Activated CD8-positive, alpha-beta memory T cell treated with anti-CD3 and anti-CD28 coated beads for 1 hour (primary cell): ENCODE measurements around the gene ARFGEF2.
"Not testable (repeated sequence)": the region's sequence is repeated elsewhere in the genome, so short reads cannot be mapped to it uniquely, and the experiment has no call there.

ENCODE experiments used
- DNase-seq, 2 donors: peaks; one replicate each; pipeline ENCODE4 v3.0.0-alpha.2; 2020; ENCODE audit warnings: low read depth in 1 of 2; ENCODE audit errors: extremely low read depth in 1 of 2

The ARFGEF2 gene

GRCh38 chr20:48984575-48985219 lies 63.2 kb downstream of the ARFGEF2 start:
- DNase-seq, result no peak

GRCh38 chr20:48986899-48987298 lies 65.4 kb downstream of the ARFGEF2 start:
- no peak for DNase-seq

GRCh38 chr20:48990467-48990866 lies 69.0 kb downstream of the ARFGEF2 start:
- no peak for DNase-seq

DNA sequence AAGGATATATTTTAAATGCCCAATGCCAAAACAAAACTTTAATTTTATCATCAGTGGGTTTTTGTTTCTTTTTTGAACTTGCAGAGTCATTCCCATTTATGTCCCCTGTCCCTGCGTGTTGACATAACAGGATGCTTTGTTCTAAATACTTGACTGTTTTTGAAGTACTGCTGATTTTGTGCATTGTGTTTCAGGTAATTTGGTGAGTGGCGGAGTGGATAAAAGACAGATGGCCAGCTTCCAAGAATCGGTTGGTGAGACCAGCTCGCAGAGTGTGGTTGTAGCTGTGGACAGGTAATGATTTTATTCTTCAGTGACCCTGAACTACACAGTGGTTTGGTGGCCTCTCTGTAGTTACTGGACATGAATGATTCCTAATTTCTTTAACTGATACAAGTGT lies 74.1 kb downstream of the ARFGEF2 start:
- DNase-seq, result no peak

- DNase-seq, result no peak
Observed at GRCh38 chr20:48999890-49000870, 78.7 kb downstream of the ARFGEF2 start.

DNA sequence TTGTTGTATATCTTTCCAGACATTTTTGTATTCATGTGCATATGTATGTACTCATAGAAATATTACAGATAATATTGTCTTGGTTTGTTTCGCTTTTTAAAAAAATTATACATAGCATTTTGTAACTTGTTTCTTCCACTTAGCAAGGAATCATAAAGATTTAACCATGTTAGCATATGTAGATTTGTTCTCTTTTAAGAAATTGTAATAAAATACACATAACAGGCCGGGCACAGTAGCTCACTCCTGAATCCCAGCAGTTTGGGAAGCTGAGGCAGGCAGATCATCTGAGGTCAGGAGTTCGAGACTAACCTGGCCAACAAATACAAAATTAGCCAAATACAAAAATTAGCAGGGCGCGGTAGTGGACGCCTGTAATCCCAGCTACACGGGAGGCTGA lies 80.2 kb downstream of the ARFGEF2 start:
- no peak for DNase-seq

- no peak for DNase-seq
Observed at GRCh38 chr20:49006446-49006980, 85.0 kb downstream of the ARFGEF2 start.

- no peak for DNase-seq
Observed at GRCh38 chr20:49009899-49010631, 88.6 kb downstream of the ARFGEF2 start.

DNA sequence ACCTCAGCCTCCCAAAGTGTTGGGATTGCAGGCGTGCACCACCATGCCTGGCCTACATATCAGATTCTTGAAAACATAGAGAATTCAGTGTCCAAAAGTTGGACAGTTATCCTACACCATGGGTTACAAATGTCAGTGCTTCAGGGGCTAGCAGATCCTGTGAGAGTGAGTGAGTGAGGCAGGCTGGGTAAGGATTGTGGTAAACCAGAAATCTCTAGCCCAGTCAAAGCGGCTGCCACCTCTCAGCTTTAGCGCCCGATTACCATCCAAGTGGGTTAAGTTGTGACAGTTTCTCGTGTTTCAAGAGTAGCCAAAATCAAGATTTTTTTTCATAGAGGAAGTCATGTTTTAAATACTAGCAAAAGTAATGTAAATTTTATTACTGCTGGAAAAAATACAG lies 102.7 kb downstream of the ARFGEF2 start:
- no peak for DNase-seq

DNA sequence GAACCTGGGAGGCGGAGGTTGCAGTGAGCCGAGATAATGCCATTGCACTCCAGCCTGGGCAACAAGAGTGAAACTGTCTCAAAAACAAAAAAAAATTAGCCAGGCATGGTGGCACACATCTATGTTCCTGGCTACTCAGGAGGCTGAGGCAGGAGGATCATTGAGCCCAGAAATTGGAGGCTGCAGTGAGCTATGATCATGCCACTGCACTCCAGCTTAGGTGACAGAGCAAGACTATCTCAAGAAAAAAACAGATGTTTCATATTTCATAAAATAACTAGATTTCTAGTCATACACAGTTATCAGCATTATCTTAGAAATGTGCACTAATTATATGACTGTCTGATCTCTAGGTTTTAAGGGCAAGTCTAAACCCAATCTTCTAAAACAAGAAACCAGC lies 106.7 kb downstream of the ARFGEF2 start:
- not testable (repeated sequence) for DNase-seq

- no peak for DNase-seq
Observed at GRCh38 chr20:49028684-49029083, 107.2 kb downstream of the ARFGEF2 start.

DNA sequence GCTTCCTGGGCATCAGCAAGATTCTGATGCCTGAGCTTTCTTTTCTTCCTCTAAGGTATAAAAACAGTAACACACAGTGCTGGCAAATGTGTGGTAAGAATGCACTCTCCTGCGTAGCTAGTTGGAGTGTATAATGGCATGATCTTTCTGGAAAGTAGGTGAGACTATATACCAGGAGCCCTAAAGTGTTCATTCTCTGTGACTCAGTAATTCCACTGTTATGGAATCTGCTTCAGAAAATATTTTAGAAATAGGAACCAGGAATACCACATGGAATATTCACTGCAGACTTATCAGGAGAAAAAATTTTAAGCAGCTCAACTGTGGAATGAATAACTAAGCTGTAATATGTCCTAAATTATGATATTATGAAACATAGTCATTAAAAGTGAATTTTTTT lies 107.7 kb downstream of the ARFGEF2 start:
- DNase-seq, result no peak

- no peak for DNase-seq
Observed at GRCh38 chr20:49030954-49031619, 109.6 kb downstream of the ARFGEF2 start.

DNA sequence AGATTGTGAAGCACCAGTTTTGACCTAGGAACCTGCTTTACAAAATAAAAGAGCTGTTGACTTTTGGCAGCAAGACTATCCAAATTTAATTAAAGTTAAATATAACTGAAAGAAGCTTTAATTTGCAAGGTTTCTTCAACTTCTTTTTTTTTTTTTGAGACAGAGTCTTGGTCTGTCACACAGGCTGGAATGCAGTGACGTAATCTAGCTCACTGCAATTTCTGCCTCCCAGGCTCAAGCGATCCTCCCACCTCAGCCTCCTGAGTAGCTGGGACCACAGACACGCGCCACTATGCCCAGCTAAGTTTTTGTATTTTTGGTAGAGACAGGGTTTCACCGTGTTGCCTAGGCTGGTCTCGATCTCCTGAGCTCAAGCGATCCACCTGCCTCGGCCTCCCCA lies 110.9 kb downstream of the ARFGEF2 start:
- DNase-seq, result no peak

DNA sequence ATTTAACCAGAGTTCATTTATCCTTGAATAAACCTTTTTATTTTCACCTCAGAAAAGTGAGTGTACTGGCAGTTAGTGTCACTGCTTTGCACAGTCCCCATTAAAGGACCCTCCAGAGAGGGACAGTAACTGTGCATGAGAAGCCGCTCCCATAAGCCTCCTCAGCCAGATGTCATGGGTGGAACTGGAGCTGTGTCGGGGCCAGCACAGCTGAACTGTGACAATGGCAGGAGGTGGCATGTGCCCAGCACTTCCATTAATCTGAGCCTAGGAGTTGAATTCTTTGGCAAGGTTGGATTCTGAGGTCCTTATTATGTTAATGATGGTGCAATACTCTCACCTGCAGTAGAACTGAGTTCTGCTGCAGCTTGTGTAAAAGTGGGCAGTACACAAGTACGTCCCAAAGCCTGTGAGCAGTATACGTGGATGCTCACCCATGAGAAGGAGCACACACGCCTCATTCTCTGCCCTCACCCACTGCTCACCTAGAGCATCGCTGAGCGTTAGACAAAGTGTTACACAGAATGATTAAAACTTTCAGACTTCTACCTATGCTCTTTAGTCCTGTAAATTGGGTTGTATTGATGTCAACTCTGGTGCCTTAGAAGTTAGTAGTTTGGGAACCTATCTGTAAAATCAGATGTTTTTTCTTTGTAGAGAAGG lies 112.7 kb downstream of the ARFGEF2 start:
- DNase-seq, result no peak

DNA sequence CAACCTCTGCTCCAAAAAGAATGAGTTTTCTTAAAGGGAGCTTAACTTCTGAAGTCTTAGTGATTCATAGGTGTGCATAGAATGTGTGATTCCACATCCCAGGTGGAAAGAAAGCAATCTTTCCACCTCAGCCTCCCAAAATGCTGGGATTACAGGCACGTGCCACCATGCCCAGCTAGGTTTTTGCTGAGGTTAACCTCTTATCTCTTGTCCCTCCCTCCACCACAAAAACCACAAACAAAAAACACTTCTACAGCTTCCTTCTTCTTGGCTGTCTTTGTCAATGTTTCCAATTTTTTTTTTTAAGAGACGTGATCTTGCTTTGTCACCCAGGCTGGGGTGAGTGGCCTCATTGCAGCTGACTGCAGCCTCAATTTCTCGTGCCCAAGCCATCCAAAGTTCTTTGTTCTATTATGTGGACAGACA lies 116.5 kb downstream of the ARFGEF2 start:
- DNase-seq, result no peak

- DNase-seq, result no peak
Observed at GRCh38 chr20:49039854-49040253, 118.3 kb downstream of the ARFGEF2 start.

GRCh38 chr20:49043000-49043399 lies 121.5 kb downstream of the ARFGEF2 start:
- DNase-seq, result no peak

GRCh38 chr20:49045440-49046086 lies 124.1 kb downstream of the ARFGEF2 start:
- DNase-seq, result no peak
